ENCODE results near the gene JTB.

GRCh38 chr1:153968408-153968807 lies 9.1 kb downstream of the JTB start:
- TF ChIP-seq CTCF (IDR thresholded peaks at IDR 0.05), result no peak
- TF ChIP-seq POLR2A (IDR thresholded peaks at IDR 0.05), result no peak

Data from lower leg skin (tissue), 3 donors.